Measurements from ENCODE around the gene PLCD3.
A peak's percentile ranks its signal among the peaks of the same experiment; 100 is the strongest.

The PLCD3 gene

DNA sequence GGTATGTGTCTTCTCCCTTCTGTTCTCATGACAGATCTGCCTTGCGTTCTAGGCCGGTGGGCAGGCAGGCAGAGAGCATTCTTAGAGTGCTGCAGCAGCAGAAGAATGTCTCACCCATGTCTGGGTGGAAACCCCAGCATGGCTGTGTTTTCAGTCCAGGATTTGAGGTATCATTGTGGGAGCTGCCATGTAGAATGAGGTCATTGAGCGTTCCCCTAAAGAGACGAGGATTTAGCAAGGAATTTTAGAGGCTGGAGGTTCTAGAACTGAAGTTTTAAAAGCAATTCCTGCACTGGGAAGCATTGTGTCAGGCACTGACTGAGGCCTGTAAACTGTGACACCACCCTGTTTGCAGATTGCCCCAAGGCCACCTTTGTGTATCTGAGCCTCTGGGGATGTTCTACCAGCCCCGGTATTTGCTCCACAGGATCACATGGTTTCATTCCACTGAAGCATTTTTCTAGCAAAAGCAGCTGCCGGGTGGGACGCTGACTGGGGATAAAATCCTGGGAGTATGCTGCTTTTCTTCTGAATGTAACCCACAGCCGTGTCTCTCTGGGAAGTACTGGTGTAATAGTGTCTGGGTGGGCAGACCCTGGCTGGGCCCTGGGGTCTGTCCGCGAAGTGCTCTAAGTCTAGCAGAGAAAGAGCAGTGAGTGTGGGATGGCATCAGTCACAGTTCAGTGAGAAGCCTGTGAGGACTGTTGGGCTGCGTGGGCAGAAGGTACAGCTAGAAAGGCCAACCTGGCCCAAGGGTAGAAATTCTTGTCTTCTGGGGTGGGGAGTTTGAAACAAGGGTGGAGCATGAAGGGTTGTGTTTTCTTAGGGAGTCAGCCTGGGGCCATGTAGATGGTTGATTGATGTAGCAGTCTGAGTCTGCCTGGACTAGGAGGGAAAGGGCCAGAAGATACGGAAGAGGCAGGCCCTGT lies 30.2 kb downstream of the PLCD3 start:
- no peak for DNase-seq (ENCODE audit: low spot score)

DNA sequence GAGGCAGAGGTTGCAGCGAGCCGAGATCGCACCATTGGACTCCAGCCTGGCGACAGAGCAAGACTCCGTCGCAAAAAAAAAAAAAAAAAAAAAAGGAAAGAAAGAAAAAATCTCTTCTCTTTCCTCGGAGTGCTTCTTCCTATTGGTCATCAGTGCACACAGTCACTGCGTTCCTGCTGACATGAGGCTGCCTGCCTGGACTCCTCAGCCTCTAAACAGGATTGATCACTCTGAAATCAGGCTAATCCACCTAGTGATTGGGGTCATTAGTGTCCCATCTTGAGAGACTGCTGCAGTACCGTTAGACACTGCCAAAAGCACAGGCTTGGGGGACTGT lies 30.8 kb downstream of the PLCD3 start:
- DNase-seq (ENCODE audit: low spot score): no peak

DNA sequence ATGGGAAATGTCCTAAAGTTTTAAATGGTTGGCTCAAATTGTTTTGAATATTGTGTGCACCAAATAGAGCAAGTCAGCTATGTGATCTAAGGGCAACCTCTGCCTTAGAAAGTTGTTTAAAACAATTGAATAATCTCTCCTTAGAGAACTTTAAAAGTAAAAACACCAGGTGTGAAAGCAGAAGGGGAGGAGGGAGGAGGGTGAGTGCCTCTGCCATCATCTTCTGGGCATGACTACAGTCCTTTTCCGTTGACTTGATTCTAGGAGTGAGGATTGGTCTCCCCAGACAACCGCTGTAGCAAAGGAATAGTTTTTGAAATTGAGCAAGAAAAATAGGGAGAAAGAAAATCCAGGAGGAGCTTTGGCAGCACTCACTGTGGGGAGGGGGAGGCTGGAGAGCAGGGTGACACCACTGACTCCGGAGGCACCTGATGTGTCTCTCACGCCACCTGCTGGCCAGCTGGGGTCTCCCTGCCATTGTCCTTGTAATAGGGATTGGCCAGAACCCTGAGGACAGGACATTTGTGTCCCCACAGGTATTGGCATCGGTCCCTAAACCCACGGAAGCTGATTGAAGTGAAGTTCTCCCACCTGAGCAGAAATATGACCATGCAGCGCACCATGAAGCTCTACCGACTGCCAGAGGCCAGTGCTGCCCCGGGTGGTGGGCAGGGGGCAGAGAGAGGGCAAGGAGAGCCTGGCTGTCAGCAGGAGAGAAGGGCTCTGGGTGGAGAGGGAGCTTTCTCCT lies 33.3 kb downstream of the PLCD3 start:
- DNase-seq (ENCODE audit: low spot score): peak; percentile 95

DNA sequence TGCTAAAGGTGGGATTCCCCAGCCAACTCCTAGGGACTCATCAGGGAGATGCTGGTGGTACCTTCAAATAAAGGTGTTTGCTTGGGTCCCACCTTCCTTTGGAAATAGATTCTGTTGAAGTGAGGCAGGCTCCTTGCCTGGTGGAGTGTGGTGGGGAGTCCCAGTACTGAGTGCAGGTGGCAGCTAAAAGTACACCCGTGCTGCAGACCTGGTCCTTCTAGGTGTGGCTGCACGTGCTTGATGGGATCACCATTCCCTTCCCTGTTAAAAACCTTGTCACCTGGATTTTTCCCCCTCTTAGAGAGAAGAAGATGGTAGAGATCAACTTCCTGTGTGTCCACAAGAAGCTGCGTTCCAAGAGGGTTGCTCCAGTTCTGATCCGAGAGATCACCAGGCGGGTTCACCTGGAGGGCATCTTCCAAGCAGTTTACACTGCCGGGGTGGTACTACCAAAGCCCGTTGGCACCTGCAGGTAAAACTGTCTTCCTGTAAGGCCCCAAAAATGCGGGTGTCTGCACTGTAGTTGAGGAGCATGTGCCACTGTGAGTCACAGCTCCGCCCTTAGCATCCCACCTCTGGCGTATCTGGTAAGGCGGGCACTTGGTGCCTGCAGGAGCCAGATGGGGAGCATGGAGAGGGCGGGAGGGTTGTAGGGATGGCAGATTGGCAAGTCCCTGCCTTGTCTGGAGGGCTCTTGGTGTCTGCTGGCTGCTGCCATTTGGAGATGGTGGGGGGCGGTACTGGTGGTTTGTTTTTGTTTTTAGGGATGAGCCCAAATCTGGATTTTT lies 34.0 kb downstream of the PLCD3 start:
- no peak for DNase-seq (ENCODE audit: low spot score)

DNA sequence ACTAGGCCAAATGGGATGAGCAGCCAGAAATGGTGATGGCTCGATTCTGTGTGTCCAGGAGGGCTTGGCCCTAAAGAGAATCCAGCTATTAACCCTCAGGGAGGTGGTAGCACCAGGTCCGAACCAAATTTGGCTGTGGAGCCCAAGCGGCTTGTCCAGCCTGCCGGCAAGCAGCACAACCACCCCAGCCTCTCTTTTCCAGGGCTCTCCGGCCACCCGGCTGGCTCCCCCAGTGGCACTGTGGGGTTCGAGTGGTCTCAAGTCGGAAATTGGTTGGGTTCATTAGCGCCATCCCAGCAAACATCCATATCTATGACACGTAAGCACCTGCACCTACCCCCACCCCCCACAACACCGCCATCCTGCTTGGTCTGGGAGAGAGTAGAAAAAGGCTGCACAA lies 35.4 kb downstream of the PLCD3 start:
- DNase-seq (ENCODE audit: low spot score): no peak

DNA sequence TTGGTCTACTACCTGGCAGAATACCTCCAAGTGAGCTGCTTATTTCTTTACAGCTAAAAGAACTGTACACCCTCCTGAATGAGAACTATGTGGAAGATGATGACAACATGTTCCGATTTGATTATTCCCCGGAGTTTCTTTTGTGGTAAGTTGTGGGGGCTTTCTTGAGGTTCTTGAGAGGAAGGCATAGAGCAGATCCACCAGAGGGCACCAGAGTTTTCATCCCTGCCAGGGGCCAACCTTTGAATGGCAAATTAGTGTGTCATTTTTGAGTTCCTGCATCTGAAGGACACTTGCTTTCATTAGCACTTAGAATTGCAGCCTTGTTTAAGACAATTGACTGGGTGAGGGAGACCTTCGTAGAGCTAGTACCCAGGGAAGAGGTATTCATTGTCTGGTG lies 36.2 kb downstream of the PLCD3 start:
- DNase-seq (ENCODE audit: low spot score): peak; percentile 44

DNA sequence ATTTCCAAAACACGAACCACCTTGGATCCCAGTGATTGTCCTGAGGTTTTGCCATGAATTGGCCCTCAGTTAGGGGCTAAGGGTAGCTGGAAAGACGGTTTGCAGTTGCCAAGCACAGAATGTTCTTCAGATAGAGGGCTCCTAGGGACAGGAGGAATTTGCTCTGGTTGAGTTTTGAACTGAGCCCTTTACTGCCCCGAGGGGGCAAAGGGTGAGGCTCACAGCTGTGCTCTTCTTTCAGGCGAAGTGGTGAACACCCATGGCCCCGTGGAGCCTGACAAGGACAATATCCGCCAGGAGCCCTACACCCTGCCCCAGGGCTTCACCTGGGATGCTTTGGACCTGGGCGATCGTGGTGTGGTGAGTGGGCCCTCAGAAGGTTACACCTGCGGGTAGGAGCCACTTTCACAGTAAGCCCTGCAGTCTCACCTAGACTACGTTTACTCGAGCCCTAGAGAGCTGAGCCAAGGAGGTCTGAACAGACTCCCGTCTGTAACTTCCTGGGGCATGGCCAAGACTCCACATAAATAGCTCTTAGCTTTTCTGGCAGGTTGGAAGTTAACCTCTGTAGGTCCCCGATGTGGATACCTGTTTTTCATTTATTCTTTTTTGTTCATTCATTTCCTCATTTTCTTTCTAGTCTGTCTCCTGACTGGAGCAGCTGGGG lies 38.7 kb downstream of the PLCD3 start:
- DNase-seq (ENCODE audit: low spot score): no peak

DNA sequence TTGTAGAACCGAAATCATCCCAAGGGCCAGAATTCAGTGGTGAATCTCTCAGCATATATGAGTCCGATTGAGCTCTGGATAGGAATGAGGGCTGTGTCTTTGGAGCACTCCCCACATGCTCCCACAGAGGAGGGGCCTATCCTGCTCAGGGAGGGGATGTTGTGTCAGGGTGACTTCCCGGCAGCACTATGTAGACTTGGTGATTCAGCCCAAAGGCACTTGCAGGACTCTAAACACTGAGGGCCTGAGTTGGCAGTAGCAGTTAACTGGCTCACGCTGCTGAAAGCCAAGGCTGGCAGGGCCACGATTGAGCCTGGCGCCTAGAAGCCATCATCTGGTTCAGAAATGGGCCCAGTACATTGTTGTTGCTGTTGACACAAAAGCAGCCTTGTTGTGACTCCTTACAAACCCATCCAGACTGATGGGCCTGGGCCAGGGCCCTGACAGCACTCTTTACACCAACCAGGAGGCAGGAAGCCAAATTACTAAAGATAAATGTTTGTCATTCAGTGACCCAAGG lies 39.3 kb downstream of the PLCD3 start:
- DNase-seq (ENCODE audit: low spot score): peak; percentile 51

DNA sequence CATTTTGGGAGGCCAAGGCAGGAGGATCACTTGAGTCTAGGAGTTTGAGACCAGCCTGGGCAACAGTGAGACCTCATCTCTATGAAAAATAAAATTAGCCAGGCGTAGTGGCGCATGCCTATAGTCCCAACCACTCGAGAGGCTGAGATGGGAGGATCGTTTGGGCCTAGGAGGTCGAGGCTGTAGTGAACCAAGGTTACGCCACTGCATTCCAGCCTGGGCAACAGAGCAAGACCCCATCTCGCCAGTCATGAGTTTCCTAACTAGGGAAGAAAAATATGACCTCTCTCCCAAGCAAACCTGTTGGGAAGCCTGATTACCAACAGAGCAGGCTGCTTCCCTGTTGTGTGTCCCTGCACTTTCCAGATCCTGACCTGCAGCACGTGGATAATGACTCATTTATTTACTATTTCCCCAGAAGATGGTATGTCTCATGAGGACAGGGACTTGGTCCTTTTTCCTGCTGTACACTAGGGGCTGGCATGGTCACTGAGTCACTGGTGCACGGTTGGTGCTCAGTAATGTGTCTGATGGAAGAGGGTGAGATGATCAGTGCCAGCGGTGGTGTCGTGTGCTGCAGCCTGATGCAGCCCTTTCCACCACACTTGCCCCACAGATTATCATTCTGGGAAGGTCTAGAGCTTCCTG lies 40.4 kb downstream of the PLCD3 start:
- no peak for DNase-seq (ENCODE audit: low spot score)

DNA sequence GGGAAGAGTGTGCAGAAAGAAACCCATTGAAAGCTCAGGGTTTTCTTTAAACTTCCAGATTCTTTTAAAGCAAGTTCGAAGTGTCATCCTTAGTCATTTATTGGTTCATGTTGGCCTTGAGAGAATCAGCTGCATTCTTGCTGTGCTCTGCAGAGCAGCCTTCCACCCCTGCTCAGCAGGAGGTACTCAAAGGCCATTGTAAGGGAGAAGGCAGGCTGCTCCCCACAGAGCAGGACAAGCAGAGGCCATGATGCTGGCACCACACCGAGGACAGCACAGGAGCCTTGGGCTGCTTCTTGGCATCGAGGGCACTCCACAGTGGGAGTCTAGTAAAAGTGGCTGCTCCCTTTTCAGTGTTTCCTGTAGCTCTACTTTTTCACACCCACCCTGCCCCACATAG lies 41.6 kb downstream of the PLCD3 start:
- DNase-seq (ENCODE audit: low spot score): no peak

DNA sequence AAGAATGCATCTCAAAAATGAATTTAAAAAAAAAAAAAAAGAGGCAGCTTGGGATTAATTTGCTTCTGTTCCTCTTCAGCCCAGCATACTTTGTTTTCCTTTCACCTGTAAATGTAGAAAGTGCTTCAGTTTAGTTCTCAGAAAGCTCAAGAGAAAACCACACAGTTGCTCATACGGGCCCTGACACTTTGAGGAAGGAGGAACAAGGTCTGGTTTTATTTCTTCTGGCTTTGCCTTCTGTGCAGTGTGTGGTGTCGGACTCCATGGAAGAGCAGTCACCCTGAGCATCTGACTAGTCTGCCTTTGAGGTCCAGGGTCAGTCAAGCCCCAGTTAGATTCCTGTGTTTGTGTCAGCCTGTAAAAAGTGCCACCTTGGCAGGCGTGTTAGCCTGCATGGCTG lies 43.6 kb downstream of the PLCD3 start:
- DNase-seq (ENCODE audit: low spot score): no peak

DNA sequence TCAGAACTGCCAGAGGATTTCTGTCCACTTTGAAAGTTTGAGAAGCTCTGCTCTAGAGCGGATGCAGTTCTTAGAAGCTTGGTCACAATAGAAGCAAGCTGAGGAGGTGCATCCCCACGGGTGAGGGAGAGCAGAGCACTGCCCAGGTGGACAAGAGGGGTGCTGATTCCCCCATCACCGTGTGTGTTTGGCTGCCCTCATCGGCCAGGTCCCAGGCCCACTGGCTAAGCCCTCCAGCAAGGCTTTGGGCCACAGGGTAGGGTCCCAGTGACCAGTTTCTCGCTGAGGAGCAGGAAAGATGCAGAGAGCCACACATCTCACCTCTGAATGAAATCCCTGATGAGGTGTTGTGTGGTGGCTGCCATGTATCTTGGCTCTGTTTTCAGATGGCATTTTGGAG lies 44.3 kb downstream of the PLCD3 start:
- no peak for DNase-seq (ENCODE audit: low spot score)

DNA sequence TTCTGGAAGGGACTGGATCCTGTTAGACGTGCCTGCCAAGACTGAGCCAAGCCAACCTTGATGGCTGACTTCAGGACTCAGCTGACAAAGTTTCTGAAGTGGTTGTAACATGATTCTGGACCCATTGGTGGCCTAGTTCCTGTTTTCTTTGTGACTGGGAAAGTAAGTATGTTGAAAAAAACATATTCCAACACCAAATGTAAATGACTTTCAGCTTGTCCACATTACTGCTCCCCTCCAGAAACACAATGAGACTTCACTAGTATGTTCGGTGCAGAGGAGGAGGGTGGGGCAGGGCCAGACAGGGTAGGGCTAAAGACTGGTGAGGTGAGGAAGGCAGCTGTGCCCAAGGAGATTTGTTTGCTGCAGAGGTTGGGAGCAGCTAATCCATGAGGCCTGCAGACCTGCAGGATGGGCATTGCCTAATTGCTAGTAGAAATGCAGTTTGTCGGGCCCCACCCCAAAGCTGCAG lies 44.8 kb downstream of the PLCD3 start:
- no peak for DNase-seq (ENCODE audit: low spot score)

DNA sequence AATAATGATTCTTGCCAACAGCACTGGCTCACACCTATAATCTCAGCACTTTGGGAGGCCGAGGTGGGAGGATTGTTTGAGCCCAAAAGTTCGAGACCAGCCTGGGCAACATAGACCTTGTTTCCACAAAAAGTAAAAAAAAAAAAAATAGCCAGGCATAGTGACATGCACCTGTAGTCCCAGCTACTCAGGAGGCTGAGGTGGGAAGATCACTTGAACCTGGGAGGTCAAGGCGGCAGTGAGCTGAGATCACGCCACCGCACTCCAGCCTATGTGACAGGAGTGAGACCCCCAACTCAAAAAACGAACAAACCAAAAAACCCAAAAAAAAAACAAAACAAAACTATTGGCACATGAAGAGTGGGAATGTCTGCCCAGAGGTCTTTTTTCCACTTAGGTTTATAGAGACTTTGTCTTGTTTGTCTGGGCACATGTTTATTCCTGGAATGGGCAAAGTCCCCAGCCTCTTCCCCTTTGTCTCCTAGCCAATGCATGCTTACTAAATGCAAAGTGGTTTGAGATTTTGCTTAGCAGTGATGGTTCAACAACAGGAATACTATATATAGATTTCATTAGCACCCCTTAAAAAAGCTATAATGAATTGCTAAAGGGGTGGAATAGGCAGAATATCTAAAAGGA lies 45.3 kb downstream of the PLCD3 start:
- DNase-seq (ENCODE audit: low spot score): no peak

DNA sequence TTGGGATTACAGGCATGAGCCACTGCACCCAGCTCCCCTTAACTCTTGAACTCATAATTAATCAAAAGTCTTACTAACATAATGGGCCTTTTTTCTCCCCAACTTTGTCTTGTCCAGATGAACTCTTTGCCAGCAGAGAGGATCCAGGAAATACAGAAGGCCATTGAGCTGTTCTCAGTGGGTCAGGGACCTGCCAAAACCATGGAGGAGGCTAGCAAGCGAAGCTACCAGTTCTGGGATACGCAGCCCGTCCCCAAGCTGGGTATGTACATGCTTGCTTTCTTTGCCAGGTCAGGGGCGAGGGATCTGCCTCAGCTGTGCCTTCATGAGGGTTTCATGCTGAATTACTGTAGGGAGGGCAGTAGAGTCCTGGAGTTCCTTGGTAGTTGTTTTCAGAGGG lies 45.9 kb downstream of the PLCD3 start:
- no peak for DNase-seq (ENCODE audit: low spot score)

DNA sequence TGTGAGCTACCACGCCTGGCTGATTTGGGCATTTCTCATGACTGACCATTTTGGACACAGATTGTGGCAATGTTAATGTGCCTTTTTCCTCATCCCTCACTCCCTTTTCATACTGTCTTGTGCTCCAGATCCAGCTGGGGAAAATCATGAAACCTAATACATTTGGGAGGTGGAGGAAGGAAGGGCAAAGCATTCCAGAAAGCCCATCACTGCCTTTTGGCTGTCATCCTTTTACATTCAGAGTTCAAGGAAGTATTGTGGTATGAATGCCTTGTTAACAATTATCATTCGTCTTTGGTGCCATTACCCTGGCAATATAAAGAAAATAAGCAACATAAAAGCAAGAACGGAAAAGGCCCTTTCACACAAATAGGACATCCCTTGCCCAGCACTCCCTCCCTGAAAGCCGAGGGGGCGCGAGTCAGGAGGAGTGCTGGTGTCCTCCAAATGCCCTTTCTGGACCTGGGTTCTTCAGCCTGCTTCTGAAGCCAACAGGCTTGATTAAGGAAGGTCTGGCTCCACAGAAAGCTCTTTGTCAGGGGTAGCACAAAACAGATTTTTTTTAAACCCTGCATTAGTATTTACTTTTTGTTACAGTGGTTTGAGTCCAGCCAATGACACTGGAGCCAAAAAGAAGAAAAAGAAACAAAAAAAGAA lies 51.1 kb downstream of the PLCD3 start:
- DNase-seq (ENCODE audit: low spot score): no peak

DNA sequence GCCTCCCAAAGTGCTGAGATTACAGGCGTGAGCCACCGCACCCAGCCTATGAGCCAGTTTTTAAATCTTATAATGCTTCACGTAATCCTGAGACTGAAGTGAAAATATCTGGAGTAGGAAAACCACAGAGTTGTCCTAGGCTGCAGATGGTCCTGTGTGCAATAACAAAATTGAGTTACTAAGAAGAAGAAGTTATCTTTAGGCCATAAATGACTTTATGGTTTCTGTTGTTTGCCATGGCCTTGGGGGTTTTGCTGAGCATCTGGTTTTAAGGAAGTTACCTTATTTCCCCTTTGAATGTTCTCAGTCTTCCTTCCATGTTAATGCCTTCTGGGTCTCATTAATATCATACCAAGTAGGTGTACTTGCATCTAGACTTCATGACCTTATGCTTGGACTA lies 54.7 kb downstream of the PLCD3 start:
- no peak for DNase-seq (ENCODE audit: low spot score)

DNA sequence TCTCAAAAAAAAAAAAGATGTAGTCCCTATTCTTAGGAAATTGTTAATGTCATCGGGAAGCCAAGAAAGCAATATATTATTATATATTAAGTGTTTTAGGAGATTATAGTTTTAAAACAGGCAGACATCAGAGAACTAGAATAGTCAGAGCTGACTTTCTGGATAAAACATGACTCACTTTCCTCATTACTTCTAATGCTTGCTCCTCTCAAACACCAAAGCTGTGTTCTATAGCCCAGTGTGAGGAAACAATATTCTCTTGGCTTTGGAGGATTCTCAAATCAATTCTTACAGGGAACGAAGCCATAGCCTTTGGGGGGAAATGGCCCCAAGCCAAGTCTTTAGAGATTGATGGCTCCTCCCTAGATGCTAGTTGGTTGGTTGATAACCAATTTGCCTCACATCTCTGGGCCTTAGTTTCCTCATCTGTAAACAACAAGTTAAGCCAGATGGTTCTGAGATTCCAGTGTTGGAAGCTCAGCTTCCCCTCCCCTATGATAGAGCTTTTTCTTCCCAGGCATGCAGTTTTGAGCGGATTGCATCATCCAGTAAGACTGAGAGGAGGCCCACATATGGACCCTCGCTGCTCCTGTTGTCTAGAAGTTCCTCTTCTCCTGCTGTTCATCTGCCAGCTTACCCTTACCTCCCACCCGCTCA lies 58.8 kb downstream of the PLCD3 start:
- DNase-seq (ENCODE audit: low spot score): no peak

DNA sequence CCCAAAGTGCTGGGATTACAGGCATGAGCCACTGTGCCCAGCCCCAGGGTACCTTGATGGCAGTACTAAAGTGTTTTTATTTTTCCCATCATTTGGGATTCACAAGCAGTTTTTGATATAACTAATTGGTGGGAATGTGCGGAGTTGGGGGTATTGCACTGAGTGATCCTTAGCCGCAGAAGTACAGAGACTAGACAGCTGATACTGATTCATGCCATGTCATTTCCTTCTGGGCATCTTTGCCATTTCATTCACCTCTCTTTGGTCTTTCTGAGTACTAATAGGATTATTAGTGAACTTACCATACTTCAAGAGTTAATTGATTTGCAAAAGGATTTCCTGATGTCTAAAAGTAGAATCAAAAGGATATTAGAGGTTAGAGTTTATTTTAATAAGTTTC lies 61.5 kb downstream of the PLCD3 start:
- no peak for DNase-seq (ENCODE audit: low spot score)

DNA sequence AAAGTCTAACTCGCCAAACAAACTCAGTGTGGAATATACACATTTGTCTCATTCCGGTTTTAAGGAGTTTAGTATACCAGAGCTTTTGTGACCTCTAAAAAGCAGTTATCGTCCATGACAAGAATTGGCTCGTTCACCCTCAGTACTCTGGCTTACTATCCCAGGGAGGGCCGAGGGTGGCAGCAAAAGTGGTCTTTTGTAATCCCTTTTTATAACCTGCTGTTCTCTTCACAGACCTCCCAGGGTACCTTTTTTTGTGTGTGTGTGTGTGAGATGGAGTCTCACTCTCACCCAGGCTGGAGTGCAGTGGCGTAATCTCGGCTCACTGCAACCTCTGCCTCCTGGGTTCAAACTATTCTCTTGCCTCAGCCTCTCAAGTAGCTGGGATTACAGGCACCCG lies 62.3 kb downstream of the PLCD3 start:
- no peak for DNase-seq (ENCODE audit: low spot score)

Measured in cerebellar cortex (tissue), 1 donor.